ENCODE data around the gene GADL1.

Gene GADL1

GRCh38 chr3:30894521-30895251 is at the start of gene GADL1:
TSS of gene GADL1 (minus strand) at chr3:30894661. CDS start at chr3:30894614, 47 bp downstream.
- H4K20me1 ChIP-seq, result no peaks in the 10 kb centered on the region
- peaks cover 51% of the 10 kb centered on the region for H3K4me1 ChIP-seq
- TF ChIP-seq Cebpa-rat (IDR thresholded peaks at IDR 0.05), result no peak
- H3K9ac ChIP-seq, result peak within 1 kb of the TSS; percentile 61; the same call in 1 of the 2 replicates
- no peaks in the 10 kb centered on the region for H3K36me3 ChIP-seq
- H3K4me3 ChIP-seq, result peak within 1 kb of the TSS; percentile 70
- peaks cover 7% of the 10 kb centered on the region; the same call in 1 of the 2 replicates for H3K9me3 ChIP-seq
- H3K27me3 ChIP-seq, result peaks cover 17% of the 10 kb centered on the region
- H3K4me2 ChIP-seq, result peak within 1 kb of the TSS; percentile 93
- H3K27ac ChIP-seq, result no peak within 1 kb of the TSS

- H3K27me3 ChIP-seq, result no peaks in the 10 kb centered on the region
- H3K4me2 ChIP-seq, result no peak overlapping the region
- peaks cover 10% of the 10 kb centered on the region for H3K4me1 ChIP-seq
- H3K27ac ChIP-seq, result no peak overlapping the region
- H3K9me3 ChIP-seq, result peaks cover 15% of the 10 kb centered on the region
- H3K9ac ChIP-seq, result no peak overlapping the region
- no peak for TF ChIP-seq Cebpa-rat (IDR thresholded peaks at IDR 0.05)
- no peaks in the 10 kb centered on the region for H4K20me1 ChIP-seq
- H3K36me3 ChIP-seq, result no peaks in the 10 kb centered on the region
- no peak overlapping the region for H3K4me3 ChIP-seq
Measured at GRCh38 chr3:30944124-30944523, 49.7 kb upstream of the GADL1 start.

- H3K9ac ChIP-seq, result no peak overlapping the region
- no peaks in the 10 kb centered on the region for H4K20me1 ChIP-seq
- no peak overlapping the region for H3K4me3 ChIP-seq
- no peak for TF ChIP-seq Cebpa-rat (IDR thresholded peaks at IDR 0.05)
- H3K4me2 ChIP-seq, result no peak overlapping the region
- no peaks in the 10 kb centered on the region for H3K36me3 ChIP-seq
- H3K27me3 ChIP-seq, result no peaks in the 10 kb centered on the region
- peaks cover 15% of the 10 kb centered on the region for H3K9me3 ChIP-seq
- no peak overlapping the region for H3K27ac ChIP-seq
- H3K4me1 ChIP-seq, result peaks cover 10% of the 10 kb centered on the region
Measured at GRCh38 chr3:30943206-30943605, 48.7 kb upstream of the GADL1 start.

- Histone ChIP-seq H3K27ac (no peak overlapping the region; the same call in 1 of the 2 replicates), H4K20me1 (no peaks in the 10 kb centered on the region), H3K4me3 (no peak overlapping the region), H3K4me2 (peak overlapping the region; percentile 27), H3K27me3 (no peaks in the 10 kb centered on the region), H3K9ac (no peak overlapping the region), H3K9me3 (peaks cover 12% of the 10 kb centered on the region), H3K4me1 (peaks cover 10% of the 10 kb centered on the region), H3K36me3 (no peaks in the 10 kb centered on the region)
- TF ChIP-seq Cebpa-rat (IDR thresholded peaks at IDR 0.05), result no peak
Measured at GRCh38 chr3:30941342-30941741, 46.9 kb upstream of the GADL1 start.

GRCh38 chr3:30940740-30941139 is 46.3 kb upstream of the GADL1 start:
- H4K20me1 ChIP-seq, result no peaks in the 10 kb centered on the region
- no peaks in the 10 kb centered on the region for H3K36me3 ChIP-seq
- no peak overlapping the region for H3K4me3 ChIP-seq
- H3K9me3 ChIP-seq, result peaks cover 12% of the 10 kb centered on the region
- H3K27ac ChIP-seq, result no peak overlapping the region
- H3K4me1 ChIP-seq, result peaks cover 10% of the 10 kb centered on the region
- no peak for TF ChIP-seq Cebpa-rat (IDR thresholded peaks at IDR 0.05)
- H3K27me3 ChIP-seq, result no peaks in the 10 kb centered on the region
- H3K4me2 ChIP-seq, result no peak overlapping the region
- H3K9ac ChIP-seq, result no peak overlapping the region

- H3K27me3 ChIP-seq, result no peaks in the 10 kb centered on the region
- no peak overlapping the region for H3K4me3 ChIP-seq
- no peak overlapping the region for H3K4me2 ChIP-seq
- no peak overlapping the region for H3K27ac ChIP-seq
- no peak overlapping the region for H3K9ac ChIP-seq
- no peak for TF ChIP-seq Cebpa-rat (IDR thresholded peaks at IDR 0.05)
- H3K9me3 ChIP-seq, result no peaks in the 10 kb centered on the region
- H4K20me1 ChIP-seq, result no peaks in the 10 kb centered on the region
- H3K4me1 ChIP-seq, result no peaks in the 10 kb centered on the region
- H3K36me3 ChIP-seq, result no peaks in the 10 kb centered on the region
Measured at GRCh38 chr3:30934208-30934550, 39.7 kb upstream of the GADL1 start.

- TF ChIP-seq Cebpa-rat (IDR thresholded peaks at IDR 0.05), result no peak
- Histone ChIP-seq H3K4me3 (no peak overlapping the region), H3K9ac (no peak overlapping the region), H3K9me3 (no peaks in the 10 kb centered on the region), H3K27me3 (no peaks in the 10 kb centered on the region), H4K20me1 (no peaks in the 10 kb centered on the region), H3K36me3 (no peaks in the 10 kb centered on the region), H3K4me2 (no peak overlapping the region), H3K4me1 (no peaks in the 10 kb centered on the region), H3K27ac (no peak overlapping the region)
Measured at GRCh38 chr3:30933478-30934207, 39.2 kb upstream of the GADL1 start.

GRCh38 chr3:30932513-30933098 is 38.1 kb upstream of the GADL1 start:
- no peaks in the 10 kb centered on the region for H3K36me3 ChIP-seq
- H3K4me3 ChIP-seq, result no peak overlapping the region
- H3K27ac ChIP-seq, result no peak overlapping the region
- TF ChIP-seq Cebpa-rat (IDR thresholded peaks at IDR 0.05), result no peak
- H3K9ac ChIP-seq, result no peak overlapping the region
- no peak overlapping the region for H3K4me2 ChIP-seq
- no peaks in the 10 kb centered on the region for H3K4me1 ChIP-seq
- no peaks in the 10 kb centered on the region for H3K27me3 ChIP-seq
- peaks cover 5% of the 10 kb centered on the region; the same call in 1 of the 2 replicates for H3K9me3 ChIP-seq
- no peaks in the 10 kb centered on the region for H4K20me1 ChIP-seq

GRCh38 chr3:30924763-30925162 is 30.3 kb upstream of the GADL1 start:
- no peak for TF ChIP-seq Cebpa-rat (IDR thresholded peaks at IDR 0.05)
- no peaks in the 10 kb centered on the region for H3K27me3 ChIP-seq
- H3K36me3 ChIP-seq, result no peaks in the 10 kb centered on the region
- H3K9me3 ChIP-seq, result peaks cover 28% of the 10 kb centered on the region
- no peaks in the 10 kb centered on the region for H3K4me1 ChIP-seq
- no peak overlapping the region for H3K9ac ChIP-seq
- no peak overlapping the region for H3K27ac ChIP-seq
- H3K4me2 ChIP-seq, result no peak overlapping the region
- no peak overlapping the region for H3K4me3 ChIP-seq
- H4K20me1 ChIP-seq, result no peaks in the 10 kb centered on the region

GRCh38 chr3:30919564-30919963 is 25.1 kb upstream of the GADL1 start:
- Histone ChIP-seq H3K9me3 (peaks cover 27% of the 10 kb centered on the region), H4K20me1 (no peaks in the 10 kb centered on the region), H3K4me1 (peaks cover 13% of the 10 kb centered on the region), H3K9ac (no peak overlapping the region), H3K36me3 (no peaks in the 10 kb centered on the region), H3K27me3 (no peaks in the 10 kb centered on the region), H3K4me3 (no peak overlapping the region), H3K27ac (no peak overlapping the region), H3K4me2 (no peak overlapping the region)
- no peak for TF ChIP-seq Cebpa-rat (IDR thresholded peaks at IDR 0.05)

All from BLaER1 (cell line).